GM18951 (cell line): ENCODE results near the gene ARMC2.
"Not testable (repeated sequence)": the region's sequence is repeated elsewhere in the genome, so short reads cannot be mapped to it uniquely, and the experiment has no call there.

ENCODE experiments used
- POLR2A ChIP-seq: IDR thresholded peaks from 4 replicates; pipeline ENCODE4 v1.6.1; 2011; ENCODE audit warnings: mild to moderate bottlenecking; ENCODE audit not compliant: insufficient read length, insufficient read depth; ENCODE audit errors: extremely low read depth
- in situ Hi-C: fragments of 300-500 bp; cut with MboI; formaldehyde crosslinking; loops from one replicate; pipeline ENCODE4 v1.12.0; 2022; ENCODE audit warnings: low sequenced_read_pairs, mixed read lengths, inconsistent platforms; ENCODE audit not compliant: unreplicated experiment

ARMC2 gene

GRCh38 chr6:108809211-108809610 is 39.0 kb upstream of the ARMC2 start:
- TF ChIP-seq POLR2A, result no peak
- in situ Hi-C loops, result no loop called here

- in situ Hi-C loops, result no loop called here
- no peak for TF ChIP-seq POLR2A
Observed at GRCh38 chr6:108810057-108810643, 38.1 kb upstream of the ARMC2 start.

DNA sequence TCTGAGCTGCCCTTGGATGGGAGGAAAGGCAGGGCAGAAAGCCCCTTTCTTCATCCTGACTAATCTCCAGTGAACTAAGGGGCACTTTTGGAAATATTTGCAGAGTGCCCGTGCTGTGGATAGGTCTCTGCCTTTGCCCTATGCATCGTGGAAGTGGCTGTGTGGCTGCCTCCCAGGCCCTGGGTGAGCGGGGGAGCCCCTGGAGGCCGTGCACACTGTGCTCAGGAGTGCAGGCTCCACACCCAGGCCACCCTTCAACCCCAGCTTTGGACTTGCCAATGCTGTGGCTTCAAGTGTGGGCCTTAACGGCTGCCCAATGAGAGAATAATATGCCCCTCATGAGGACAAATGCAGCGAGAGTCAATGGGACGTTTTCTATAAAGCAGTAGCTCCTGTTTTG is 36.7 kb upstream of the ARMC2 start:
- in situ Hi-C loops, result no loop called here
- no peak for TF ChIP-seq POLR2A

DNA sequence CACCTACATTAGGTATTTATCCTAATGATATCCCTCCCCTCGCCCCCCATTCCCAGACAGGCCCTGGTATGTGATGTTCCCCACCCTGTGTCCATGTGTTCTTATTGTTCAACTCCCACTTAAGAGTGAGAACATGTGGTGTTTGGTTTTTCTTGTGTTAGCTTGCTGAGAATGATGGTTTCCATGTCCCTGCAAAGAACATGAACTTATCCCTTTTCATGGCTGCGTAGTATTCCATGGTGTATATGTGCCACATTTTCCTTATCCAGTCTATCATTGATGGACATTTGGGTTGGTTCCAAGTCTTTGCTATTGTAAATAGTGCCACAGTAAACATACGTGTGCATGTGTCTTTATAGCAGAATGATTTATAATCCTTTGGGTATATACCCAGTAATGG is 35.0 kb upstream of the ARMC2 start:
- in situ Hi-C loops, result not testable (repeated sequence)

- in situ Hi-C loops, result not testable (repeated sequence)
Observed at GRCh38 chr6:108817276-108817675, 30.9 kb upstream of the ARMC2 start.

DNA sequence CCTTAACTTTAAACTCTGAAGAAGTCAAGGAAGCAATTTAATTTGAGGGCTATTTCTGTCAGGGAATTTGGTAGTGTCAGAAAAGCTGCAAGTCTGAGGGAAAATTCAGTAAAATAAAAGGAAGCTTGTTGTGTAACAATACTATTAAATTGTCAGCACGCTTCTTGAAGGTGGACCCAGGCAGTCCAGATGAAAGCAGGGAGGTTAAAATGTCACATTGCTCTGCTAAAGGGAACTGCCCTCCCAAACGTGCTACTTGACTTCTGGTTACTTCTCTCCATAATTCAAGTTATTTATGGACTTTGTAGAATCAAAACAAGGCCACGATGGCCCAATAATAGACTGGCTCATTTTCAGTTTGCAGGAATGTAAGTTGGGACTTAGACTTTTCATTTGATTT is 28.2 kb upstream of the ARMC2 start:
- no peak for TF ChIP-seq POLR2A
- in situ Hi-C loops, result no loop called here

- no peak for TF ChIP-seq POLR2A
Observed at GRCh38 chr6:108822401-108822800, 25.8 kb upstream of the ARMC2 start.

DNA sequence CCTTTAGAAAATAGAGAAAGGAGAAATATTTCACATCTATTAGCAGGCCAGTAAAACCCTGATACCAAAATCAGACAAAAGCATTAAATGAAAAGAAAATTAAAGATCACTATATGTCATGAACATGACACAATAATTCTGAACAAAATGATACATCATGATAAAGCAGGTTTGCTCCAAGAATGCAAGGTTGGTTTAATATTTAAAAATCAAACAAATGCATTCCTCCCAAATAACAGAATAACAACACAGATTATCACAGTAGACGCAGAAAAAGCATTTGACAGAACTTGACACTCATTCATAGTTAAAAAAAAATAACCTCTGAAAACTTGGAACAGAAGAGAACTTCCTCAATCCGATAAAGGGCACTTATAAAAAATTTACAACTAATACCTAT is 22.9 kb upstream of the ARMC2 start:
- in situ Hi-C loops, result no loop called here
- no peak for TF ChIP-seq POLR2A

More at GRCh38 chr6:108822401-108822800, 25.8 kb upstream of the ARMC2 start:
- in situ Hi-C loops, result no loop called here

DNA sequence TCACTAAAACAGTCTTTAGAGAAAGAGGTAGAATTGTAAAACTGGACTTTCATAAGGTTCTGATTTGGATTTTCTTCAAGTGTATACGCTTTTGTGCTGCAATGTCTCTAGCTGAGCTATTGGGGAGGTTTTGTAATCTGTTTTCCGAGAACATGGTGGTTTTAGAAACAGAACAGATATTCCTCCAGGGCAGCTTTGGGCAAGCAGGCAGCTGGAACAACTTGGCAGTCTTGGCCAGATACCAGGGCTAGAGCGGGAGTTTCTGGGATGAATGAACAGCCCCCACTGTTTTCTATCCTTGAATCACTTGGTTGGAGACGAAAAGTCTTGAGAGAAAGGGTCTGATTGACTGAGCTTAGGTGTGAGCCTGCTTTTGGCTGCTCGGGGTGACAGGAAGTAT is 17.1 kb upstream of the ARMC2 start:
- in situ Hi-C loops, result no loop called here
- TF ChIP-seq POLR2A, result no peak

DNA sequence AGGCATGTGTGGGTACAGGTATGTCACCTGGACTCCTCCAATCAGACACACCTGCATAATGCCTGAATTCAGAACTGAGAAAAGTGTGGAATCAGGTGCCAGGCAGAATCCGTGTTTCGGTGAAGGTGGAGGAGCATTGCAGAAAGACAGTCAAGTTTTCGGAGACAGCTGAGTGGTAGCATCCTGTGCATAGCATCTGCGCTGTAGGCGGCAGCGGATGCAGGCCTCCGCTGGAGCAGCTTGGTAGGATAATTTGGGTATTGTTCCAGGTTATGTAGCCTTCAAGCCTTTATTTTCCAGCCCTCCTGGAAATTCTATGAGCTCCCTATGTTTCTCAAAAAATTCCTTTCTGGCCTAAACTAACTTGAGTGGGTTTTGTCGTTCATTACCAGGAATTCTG is 15.5 kb upstream of the ARMC2 start:
- TF ChIP-seq POLR2A, result no peak
- in situ Hi-C loops, result no loop called here

DNA sequence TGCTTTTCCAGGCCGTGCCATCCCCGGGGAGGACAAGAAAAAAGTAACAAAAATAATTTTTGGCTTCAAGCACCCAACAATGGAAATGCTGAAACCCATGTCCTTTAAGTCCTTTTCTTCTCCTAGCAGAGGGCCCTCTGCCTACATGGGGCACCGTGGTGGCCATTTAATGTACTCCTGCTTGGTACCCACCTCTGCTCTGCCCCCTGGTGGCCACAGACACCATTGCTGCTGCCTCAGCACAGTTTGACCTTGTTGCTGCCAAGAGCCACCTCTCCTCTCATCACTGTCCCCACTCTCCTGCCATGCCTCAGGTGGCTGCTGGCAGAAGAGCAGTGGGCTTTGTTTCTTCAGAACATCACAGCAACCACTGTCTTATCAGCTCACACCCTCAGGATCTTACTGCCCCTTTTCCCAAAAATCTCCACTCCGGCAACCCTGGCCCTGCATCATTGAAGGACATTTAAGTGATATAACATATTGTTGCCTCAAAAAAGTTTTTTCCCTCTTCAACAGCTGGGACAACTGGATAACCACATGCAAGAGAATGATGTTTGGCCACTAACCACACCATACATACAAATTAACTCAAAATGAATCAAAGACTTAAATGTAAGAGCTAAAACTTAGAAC is 12.9 kb upstream of the ARMC2 start:
- in situ Hi-C loops, result no loop called here
- TF ChIP-seq POLR2A, result no peak

- TF ChIP-seq POLR2A, result no peak
- in situ Hi-C loops, result no loop called here
Observed at GRCh38 chr6:108836061-108836460, 12.2 kb upstream of the ARMC2 start.

DNA sequence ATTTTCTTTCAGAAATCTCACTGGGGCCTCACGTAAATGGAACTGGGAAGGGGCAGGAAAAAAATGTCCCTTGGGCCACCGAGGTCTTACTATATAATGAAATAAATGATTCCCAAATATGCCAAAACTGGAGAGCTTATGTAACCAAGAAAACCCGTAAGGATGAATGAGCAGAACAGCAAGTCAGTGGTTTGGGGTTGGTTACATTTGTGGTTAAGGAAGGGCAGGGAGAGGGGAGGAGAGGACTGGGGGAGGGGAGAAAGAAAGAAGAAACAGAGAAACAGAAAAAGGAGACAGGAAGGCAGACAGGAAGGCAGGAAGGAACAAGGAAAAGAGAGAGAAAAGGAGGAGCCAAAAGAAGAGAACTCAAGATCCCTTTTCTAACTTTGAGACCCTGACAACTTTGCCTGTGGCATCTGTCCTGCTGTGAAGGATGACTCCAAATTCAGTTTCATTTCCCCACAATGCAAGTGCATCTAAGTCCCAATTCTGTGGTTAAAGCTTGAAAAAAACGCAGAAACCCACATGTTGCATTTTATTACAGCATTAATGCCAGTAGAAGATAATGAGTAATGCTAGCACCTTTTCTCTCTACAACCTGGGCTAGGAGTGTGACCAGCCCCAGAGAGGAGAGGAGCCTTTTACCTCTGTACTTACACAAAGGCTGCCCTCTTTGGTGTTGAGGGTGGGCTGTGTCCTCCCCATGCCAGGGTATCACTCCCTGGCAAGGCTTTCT is 10.8 kb upstream of the ARMC2 start:
- in situ Hi-C loops, result no loop called here

DNA sequence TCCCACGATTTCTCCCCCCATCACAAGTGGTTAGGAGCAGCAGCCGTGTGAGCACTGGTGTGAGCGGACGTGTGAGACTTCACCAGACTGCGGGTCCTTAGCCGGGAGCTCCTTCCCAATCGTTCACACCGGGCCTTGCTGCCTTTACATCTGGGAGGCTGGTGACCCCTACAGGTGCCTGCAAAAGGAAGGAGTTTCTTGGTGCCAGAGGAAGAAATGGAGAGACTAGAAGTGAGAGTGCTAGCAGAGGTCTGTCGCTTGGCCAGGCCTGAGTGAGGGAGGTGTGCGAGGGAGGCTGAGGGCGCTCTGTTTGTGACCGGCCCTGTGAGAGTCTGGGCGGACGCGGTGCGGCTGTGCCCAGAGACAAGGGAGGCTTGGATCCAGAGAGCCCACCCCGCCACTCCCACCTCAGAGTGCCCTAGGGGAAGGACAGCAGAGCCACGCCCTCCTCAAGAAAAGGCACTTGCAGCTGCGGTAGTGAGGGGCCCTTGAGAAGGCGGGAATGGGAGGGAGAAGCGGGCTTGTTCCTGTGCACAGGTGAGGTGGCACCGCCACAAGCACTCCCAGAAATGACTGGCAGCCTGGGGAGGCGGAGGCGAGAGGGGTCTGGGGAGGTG is 10.0 kb upstream of the ARMC2 start:
- in situ Hi-C loops, result no loop called here
- no peak for TF ChIP-seq POLR2A

More for the DNA sequence above, 10.8 kb upstream of the ARMC2 start:
- TF ChIP-seq POLR2A, result no peak
